HepG2 (cell line): ENCODE data around the gene SYVN1. TPM values are rescaled to one million over a fixed set of nuclear protein-coding genes. Genes with fewer than 3 reads are reported as not detected.

Experiments
- ATF6 ChIP-seq: sonication (generic); formaldehyde crosslinking; conservative IDR thresholded peaks from 2 replicates; pipeline ENCODE4 v1.4.0; 2020; ENCODE audit warnings: missing genetic modification reagents
- ETV6 ChIP-seq: sonication (generic); formaldehyde crosslinking; conservative IDR thresholded peaks from 2 replicates; pipeline ENCODE4 v1.4.0; 2020; ENCODE audit warnings: missing genetic modification reagents
- GRHL1 ChIP-seq: sonication (generic); formaldehyde crosslinking; conservative IDR thresholded peaks from 2 replicates; pipeline ENCODE4 v1.8.0; 2022; ENCODE audit warnings: missing genetic modification reagents
- HDAC2 ChIP-seq: sonication (generic); formaldehyde crosslinking; IDR thresholded peaks from 2 replicates; pipeline ENCODE4 v1.4.0; 2020; ENCODE audit warnings: missing genetic modification reagents
- KAT8 ChIP-seq: IDR thresholded peaks from 2 replicates; pipeline ENCODE4 v1.6.1; 2016; ENCODE audit warnings: missing genetic modification reagents, missing compliant biosample characterization
- KDM3A ChIP-seq: IDR thresholded peaks from 2 replicates; pipeline ENCODE4 v1.6.1; 2018; ENCODE audit warnings: low read depth, missing compliant biosample characterization
- MAX ChIP-seq: IDR thresholded peaks from 2 replicates; pipeline ENCODE4 v1.6.1; 2012; ENCODE audit warnings: inconsistent platforms
- MXD1 ChIP-seq: sonication (generic); formaldehyde crosslinking; IDR thresholded peaks from 2 replicates; pipeline ENCODE4 v1.4.0; 2020; ENCODE audit warnings: mild to moderate bottlenecking, missing genetic modification reagents
- PATZ1 ChIP-seq: sonication (generic); formaldehyde crosslinking; IDR thresholded peaks from 2 replicates; pipeline ENCODE4 v1.4.0; 2020; ENCODE audit warnings: missing genetic modification reagents
- PAWR ChIP-seq: sonication (generic); formaldehyde crosslinking; IDR thresholded peaks from 2 replicates; pipeline ENCODE4 v1.4.0; 2020; ENCODE audit warnings: missing genetic modification reagents, mild to moderate bottlenecking, borderline replicate concordance
- PRMT3 ChIP-seq: sonication (generic); formaldehyde crosslinking; IDR thresholded peaks from 2 replicates; pipeline ENCODE4 v1.8.1; 2022; ENCODE audit warnings: low read depth, mild to moderate bottlenecking, moderate library complexity, missing genetic modification reagents, borderline replicate concordance
- SALL2 ChIP-seq: sonication (generic); formaldehyde crosslinking; IDR thresholded peaks from 2 replicates; pipeline ENCODE4 v1.8.1; 2023; ENCODE audit warnings: mild to moderate bottlenecking, missing genetic modification reagents, inconsistent platforms
- SRSF1 ChIP-seq: fragments of 200-400 bp; formaldehyde crosslinking; optimal IDR thresholded peaks from 2 replicates; pipeline ENCODE3; 2017; ENCODE audit warnings: mild to moderate bottlenecking, low read depth, low read length, moderate library complexity
- SYNCRIP ChIP-seq: fragments of 200-400 bp; formaldehyde crosslinking; IDR thresholded peaks from 2 replicates; pipeline ENCODE4 v1.6.1; 2018; ENCODE audit warnings: mild to moderate bottlenecking, low read depth, low read length; ENCODE audit not compliant: insufficient read depth
- ZGPAT ChIP-seq: IDR thresholded peaks from 2 replicates; pipeline ENCODE4 v1.6.1; 2016; ENCODE audit warnings: mild to moderate bottlenecking
- ZKSCAN5 ChIP-seq: sonication (generic); formaldehyde crosslinking; IDR thresholded peaks from 2 replicates; pipeline ENCODE4 v1.5.1; 2020; ENCODE audit warnings: mild to moderate bottlenecking, missing genetic modification reagents
- ZNF124 ChIP-seq: sonication (generic); formaldehyde crosslinking; IDR thresholded peaks from 2 replicates; pipeline ENCODE4 v1.4.0; 2020; ENCODE audit warnings: missing genetic modification reagents
- ZNF333 ChIP-seq: sonication (generic); formaldehyde crosslinking; IDR thresholded peaks from 2 replicates; pipeline ENCODE4 v1.4.0; 2020; ENCODE audit warnings: mild to moderate bottlenecking, missing genetic modification reagents, borderline replicate concordance
- ZNF670 ChIP-seq: sonication (generic); formaldehyde crosslinking; IDR thresholded peaks from 2 replicates; pipeline ENCODE4 v1.8.0; 2022; ENCODE audit warnings: mild to moderate bottlenecking, missing genetic modification reagents, borderline replicate concordance
- ZNF766 ChIP-seq: sonication (generic); formaldehyde crosslinking; IDR thresholded peaks from 2 replicates; pipeline ENCODE4 v1.5.0; 2020; ENCODE audit warnings: missing genetic modification reagents, borderline replicate concordance
- ZNF839 ChIP-seq: sonication (generic); formaldehyde crosslinking; IDR thresholded peaks from 2 replicates; pipeline ENCODE4 v1.4.0; 2020; ENCODE audit warnings: missing genetic modification reagents, mild to moderate bottlenecking, borderline replicate concordance
- polyA plus RNA-seq, 8 experiments: library from polyadenylated mRNA; depleted of rRNA in 3 of 8; stranded (reverse) in 7 of 8; unstranded in 1 of 8; fragments of >200 nt; fragmentation: Illumina TruSeq in 4 of 8; extraction: Trizol in 4 of 8; gene quantifications; 2 replicates each; pipeline versions ENCODE4 v1.2.1 to v1.2.3, GENCODE V29; 2011 to 2016; ENCODE audit warnings: low read depth in 4 of 8, missing spikeins in 1 of 8, mixed read lengths in 1 of 8; ENCODE audit not compliant: insufficient read depth in 1 of 8
- total RNA-seq, 5 experiments: library from RNA; depleted of rRNA; stranded (reverse); fragments of >200 nt; fragmentation: Illumina TruSeq; extraction: Trizol; gene quantifications; 2 replicates each; pipeline ENCODE4 v1.2.3, GENCODE V29; 2016; ENCODE audit warnings: low read depth in 1 of 5

The SYVN1 gene
- total and polyA plus RNA-seq, 2 of the 13 experiments (the other 11 are each of a cell fraction or from before 2014, with no cell fraction given), result 10.3 to 22.5 TPM

GRCh38 chr11:65180877-65181568 is 46.7 kb upstream of the SYVN1 start (continued):
- no peak for TF ChIP-seq SRSF1
- peak; percentile 66 for TF ChIP-seq KAT8 (CRISPR knock-in tag)
- peak; percentile 87 for TF ChIP-seq PATZ1 (CRISPR knock-in tag)
- TF ChIP-seq PAWR (CRISPR knock-in tag), result no peak
- TF ChIP-seq KDM3A (CRISPR knock-in tag), result no peak; the same call in 1 of the 2 replicates
- TF ChIP-seq ZKSCAN5 (CRISPR knock-in tag), result no peak
- TF ChIP-seq ZNF670, result 0 out of 2 replicates have a peak, but pooled peaks have one; percentile 28
- no peak for TF ChIP-seq ZNF124 (CRISPR knock-in tag)
- TF ChIP-seq PRMT3 (CRISPR knock-in tag), result no peak
- TF ChIP-seq HDAC2 (CRISPR knock-in tag), result peak; percentile 77
- TF ChIP-seq ZNF333 (CRISPR knock-in tag), result no peak
- 0 out of 2 replicates have a peak, but pooled peaks have one; percentile 37 for TF ChIP-seq ETV6 (CRISPR knock-in tag)
- TF ChIP-seq GRHL1 (CRISPR knock-in tag), result no peak
- TF ChIP-seq ZNF766 (CRISPR knock-in tag), result 0 out of 2 replicates have a peak, but pooled peaks have one; percentile 29
- no peak for TF ChIP-seq SYNCRIP
- 0 out of 2 replicates have a peak, but pooled peaks have one; percentile 53 for TF ChIP-seq ZNF839 (CRISPR knock-in tag)
- peak; percentile 39; the same call in 1 of the 2 replicates for TF ChIP-seq MXD1
- TF ChIP-seq ATF6, result 0 out of 2 replicates have a peak, but pooled peaks have one; percentile 47
- TF ChIP-seq SALL2 (CRISPR knock-in tag), result peak; percentile 75; the same call in 1 of the 2 replicates
- TF ChIP-seq MAX, result peak; percentile 26
- peak; percentile 71; the same call in 1 of the 2 replicates for TF ChIP-seq ZGPAT (CRISPR knock-in tag)
